DOHH2 (cell line): ENCODE measurements around the gene HLA-F.

Experiments used
- EZH2phosphoT487 ChIP-seq: fragments of 200-600 bp; sonication (generic); IDR thresholded peaks from 2 replicates; pipeline ENCODE4 v1.6.1; 2017; ENCODE audit warnings: borderline replicate concordance, mild to moderate bottlenecking, antibody characterized with exemption, low read length, moderate library complexity, mixed read lengths
- TF ChIP-seq, protein P1 (sequence below): fragments of 200-600 bp; sonication (generic); IDR thresholded peaks from one replicate; pipeline ENCODE4 v1.5.1; 2014; ENCODE audit warnings: antibody characterized with exemption, mild to moderate bottlenecking, low read depth, low read length; ENCODE audit not compliant: poor library complexity, severe bottlenecking

DNA sequence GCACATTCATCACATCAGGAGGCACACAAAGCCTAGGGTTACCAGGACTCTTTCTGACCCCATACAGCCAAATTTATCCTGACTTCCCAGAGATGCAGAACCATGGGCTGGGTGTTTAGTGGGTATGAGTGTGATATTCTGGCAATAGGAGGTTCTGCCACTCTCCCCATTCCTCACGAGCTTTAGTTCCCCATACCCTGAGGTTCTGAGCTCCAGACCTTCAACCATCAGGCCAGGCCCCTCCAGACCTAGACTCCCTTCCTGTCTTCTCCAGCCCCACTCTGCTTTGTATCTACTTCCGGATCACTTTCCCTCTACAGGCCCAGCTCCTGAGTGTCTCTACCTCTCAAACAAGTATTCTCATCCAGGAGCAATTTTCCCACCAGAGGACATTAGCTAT, 4.4 kb downstream of the HLA-F start:
- TF ChIP-seq, protein P1, sequence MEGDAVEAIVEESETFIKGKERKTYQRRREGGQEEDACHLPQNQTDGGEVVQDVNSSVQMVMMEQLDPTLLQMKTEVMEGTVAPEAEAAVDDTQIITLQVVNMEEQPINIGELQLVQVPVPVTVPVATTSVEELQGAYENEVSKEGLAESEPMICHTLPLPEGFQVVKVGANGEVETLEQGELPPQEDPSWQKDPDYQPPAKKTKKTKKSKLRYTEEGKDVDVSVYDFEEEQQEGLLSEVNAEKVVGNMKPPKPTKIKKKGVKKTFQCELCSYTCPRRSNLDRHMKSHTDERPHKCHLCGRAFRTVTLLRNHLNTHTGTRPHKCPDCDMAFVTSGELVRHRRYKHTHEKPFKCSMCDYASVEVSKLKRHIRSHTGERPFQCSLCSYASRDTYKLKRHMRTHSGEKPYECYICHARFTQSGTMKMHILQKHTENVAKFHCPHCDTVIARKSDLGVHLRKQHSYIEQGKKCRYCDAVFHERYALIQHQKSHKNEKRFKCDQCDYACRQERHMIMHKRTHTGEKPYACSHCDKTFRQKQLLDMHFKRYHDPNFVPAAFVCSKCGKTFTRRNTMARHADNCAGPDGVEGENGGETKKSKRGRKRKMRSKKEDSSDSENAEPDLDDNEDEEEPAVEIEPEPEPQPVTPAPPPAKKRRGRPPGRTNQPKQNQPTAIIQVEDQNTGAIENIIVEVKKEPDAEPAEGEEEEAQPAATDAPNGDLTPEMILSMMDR, result no peak
- no peak for TF ChIP-seq EZH2phosphoT487
